ENCODE measurements around the gene CKMT2. TPM values are rescaled to one million over a fixed set of nuclear protein-coding genes. Genes with fewer than 3 reads are reported as not detected.

The CKMT2 gene
- total and polyA plus RNA-seq, 2 of the 8 experiments (the other 6 are each of a cell fraction or from before 2014, with no cell fraction given) = 2.4 to 5.0 TPM

DNA sequence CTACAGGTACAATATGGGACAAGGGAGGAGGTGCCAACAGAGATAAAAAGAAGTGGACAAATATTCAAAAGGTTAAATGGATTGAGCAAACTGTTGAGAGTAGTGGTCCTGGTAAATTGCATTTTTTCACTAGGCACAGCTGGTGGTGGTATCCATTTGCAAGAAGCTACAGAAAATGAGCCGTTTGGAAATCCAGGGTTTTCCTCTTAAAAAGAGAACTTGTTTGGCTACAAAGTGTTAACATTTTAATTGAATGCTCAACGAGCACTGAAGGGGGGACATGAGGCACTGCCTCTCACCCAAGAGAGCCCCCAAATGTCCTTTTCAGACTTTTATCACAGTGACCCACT is 67.8 kb downstream of the CKMT2 start (continued):
- TF ChIP-seq, protein P1, sequence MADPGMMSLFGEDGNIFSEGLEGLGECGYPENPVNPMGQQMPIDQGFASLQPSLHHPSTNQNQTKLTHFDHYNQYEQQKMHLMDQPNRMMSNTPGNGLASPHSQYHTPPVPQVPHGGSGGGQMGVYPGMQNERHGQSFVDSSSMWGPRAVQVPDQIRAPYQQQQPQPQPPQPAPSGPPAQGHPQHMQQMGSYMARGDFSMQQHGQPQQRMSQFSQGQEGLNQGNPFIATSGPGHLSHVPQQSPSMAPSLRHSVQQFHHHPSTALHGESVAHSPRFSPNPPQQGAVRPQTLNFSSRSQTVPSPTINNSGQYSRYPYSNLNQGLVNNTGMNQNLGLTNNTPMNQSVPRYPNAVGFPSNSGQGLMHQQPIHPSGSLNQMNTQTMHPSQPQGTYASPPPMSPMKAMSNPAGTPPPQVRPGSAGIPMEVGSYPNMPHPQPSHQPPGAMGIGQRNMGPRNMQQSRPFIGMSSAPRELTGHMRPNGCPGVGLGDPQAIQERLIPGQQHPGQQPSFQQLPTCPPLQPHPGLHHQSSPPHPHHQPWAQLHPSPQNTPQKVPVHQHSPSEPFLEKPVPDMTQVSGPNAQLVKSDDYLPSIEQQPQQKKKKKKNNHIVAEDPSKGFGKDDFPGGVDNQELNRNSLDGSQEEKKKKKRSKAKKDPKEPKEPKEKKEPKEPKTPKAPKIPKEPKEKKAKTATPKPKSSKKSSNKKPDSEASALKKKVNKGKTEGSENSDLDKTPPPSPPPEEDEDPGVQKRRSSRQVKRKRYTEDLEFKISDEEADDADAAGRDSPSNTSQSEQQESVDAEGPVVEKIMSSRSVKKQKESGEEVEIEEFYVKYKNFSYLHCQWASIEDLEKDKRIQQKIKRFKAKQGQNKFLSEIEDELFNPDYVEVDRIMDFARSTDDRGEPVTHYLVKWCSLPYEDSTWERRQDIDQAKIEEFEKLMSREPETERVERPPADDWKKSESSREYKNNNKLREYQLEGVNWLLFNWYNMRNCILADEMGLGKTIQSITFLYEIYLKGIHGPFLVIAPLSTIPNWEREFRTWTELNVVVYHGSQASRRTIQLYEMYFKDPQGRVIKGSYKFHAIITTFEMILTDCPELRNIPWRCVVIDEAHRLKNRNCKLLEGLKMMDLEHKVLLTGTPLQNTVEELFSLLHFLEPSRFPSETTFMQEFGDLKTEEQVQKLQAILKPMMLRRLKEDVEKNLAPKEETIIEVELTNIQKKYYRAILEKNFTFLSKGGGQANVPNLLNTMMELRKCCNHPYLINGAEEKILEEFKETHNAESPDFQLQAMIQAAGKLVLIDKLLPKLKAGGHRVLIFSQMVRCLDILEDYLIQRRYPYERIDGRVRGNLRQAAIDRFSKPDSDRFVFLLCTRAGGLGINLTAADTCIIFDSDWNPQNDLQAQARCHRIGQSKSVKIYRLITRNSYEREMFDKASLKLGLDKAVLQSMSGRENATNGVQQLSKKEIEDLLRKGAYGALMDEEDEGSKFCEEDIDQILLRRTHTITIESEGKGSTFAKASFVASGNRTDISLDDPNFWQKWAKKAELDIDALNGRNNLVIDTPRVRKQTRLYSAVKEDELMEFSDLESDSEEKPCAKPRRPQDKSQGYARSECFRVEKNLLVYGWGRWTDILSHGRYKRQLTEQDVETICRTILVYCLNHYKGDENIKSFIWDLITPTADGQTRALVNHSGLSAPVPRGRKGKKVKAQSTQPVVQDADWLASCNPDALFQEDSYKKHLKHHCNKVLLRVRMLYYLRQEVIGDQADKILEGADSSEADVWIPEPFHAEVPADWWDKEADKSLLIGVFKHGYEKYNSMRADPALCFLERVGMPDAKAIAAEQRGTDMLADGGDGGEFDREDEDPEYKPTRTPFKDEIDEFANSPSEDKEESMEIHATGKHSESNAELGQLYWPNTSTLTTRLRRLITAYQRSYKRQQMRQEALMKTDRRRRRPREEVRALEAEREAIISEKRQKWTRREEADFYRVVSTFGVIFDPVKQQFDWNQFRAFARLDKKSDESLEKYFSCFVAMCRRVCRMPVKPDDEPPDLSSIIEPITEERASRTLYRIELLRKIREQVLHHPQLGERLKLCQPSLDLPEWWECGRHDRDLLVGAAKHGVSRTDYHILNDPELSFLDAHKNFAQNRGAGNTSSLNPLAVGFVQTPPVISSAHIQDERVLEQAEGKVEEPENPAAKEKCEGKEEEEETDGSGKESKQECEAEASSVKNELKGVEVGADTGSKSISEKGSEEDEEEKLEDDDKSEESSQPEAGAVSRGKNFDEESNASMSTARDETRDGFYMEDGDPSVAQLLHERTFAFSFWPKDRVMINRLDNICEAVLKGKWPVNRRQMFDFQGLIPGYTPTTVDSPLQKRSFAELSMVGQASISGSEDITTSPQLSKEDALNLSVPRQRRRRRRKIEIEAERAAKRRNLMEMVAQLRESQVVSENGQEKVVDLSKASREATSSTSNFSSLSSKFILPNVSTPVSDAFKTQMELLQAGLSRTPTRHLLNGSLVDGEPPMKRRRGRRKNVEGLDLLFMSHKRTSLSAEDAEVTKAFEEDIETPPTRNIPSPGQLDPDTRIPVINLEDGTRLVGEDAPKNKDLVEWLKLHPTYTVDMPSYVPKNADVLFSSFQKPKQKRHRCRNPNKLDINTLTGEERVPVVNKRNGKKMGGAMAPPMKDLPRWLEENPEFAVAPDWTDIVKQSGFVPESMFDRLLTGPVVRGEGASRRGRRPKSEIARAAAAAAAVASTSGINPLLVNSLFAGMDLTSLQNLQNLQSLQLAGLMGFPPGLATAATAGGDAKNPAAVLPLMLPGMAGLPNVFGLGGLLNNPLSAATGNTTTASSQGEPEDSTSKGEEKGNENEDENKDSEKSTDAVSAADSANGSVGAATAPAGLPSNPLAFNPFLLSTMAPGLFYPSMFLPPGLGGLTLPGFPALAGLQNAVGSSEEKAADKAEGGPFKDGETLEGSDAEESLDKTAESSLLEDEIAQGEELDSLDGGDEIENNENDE (IDR thresholded peaks at IDR 0.05; ENCODE audit: insufficient replicate concordance, low read length) = no peak
- no peak for TF ChIP-seq TAF7 (optimal IDR thresholded peaks at IDR 0.05; ENCODE audit: borderline replicate concordance, low read depth, low read length)
- no peak for TF ChIP-seq RNF2 (IDR thresholded peaks at IDR 0.05; ENCODE audit: borderline replicate concordance, low read depth, low read length, missing control alignments, poor library complexity, severe bottlenecking)
- no peak for TF ChIP-seq POLR2A (IDR thresholded peaks at IDR 0.05; ENCODE audit: control extremely low read depth in 1 of 2, low read depth in 2 of 2, low read length in 2 of 2)
- TF ChIP-seq KDM4A (IDR thresholded peaks at IDR 0.05; ENCODE audit: low read depth, low read length, severe bottlenecking) = no peak
- no peak for TF ChIP-seq BCL11A (IDR thresholded peaks at IDR 0.05; ENCODE audit: low read depth in 2 of 2, low read length in 2 of 2)
- no peak for TF ChIP-seq MAFK (IDR thresholded peaks at IDR 0.05; ENCODE audit: low read depth, low read length)
- TF ChIP-seq HDAC2 (IDR thresholded peaks at IDR 0.05; ENCODE audit: borderline replicate concordance in 1 of 2, low read depth in 2 of 2, low read length in 2 of 2) = no peak
- TF ChIP-seq KDM1A (IDR thresholded peaks at IDR 0.05; ENCODE audit: borderline replicate concordance, low read length) = no peak
- TF ChIP-seq NRF1 (IDR thresholded peaks at IDR 0.05; ENCODE audit: low read depth, low read length) = no peak
- TF ChIP-seq SP1 (IDR thresholded peaks at IDR 0.05; ENCODE audit: low read depth, low read length) = no peak
- no peak for TF ChIP-seq ASH2L (IDR thresholded peaks at IDR 0.05; ENCODE audit: low read length)

Data from H1 (cell line).